ENCODE data around the gene IGFBP5.

Gene IGFBP5

GRCh38 chr2:216695401-216695821 is at the start of gene IGFBP5:
IGFBP5 (minus strand) TSS chr2:216695549; CDS start chr2:216694775, 774 bp downstream.
- no peak for ATAC-seq

- no peak for ATAC-seq
These were observed 48.4 kb upstream of the IGFBP5 start for GRCh38 chr2:216743781-216744180.

GRCh38 chr2:216742411-216742810 is 47.1 kb upstream of the IGFBP5 start:
- ATAC-seq = no peak

GRCh38 chr2:216741223-216741593 is 45.9 kb upstream of the IGFBP5 start:
- ATAC-seq = no peak

- no peak for ATAC-seq
These were observed 45.3 kb upstream of the IGFBP5 start for GRCh38 chr2:216740557-216741222.

GRCh38 chr2:216739035-216739434 is 43.7 kb upstream of the IGFBP5 start:
- ATAC-seq = no peak

- ATAC-seq = no peak
These were observed 42.3 kb upstream of the IGFBP5 start for GRCh38 chr2:216737676-216738075.

GRCh38 chr2:216736326-216736725 is 41.0 kb upstream of the IGFBP5 start:
- ATAC-seq = no peak

GRCh38 chr2:216735668-216736067 is 40.3 kb upstream of the IGFBP5 start:
- ATAC-seq = no peak

GRCh38 chr2:216735086-216735485 is 39.7 kb upstream of the IGFBP5 start:
- no peak for ATAC-seq

GRCh38 chr2:216733046-216733445 is 37.7 kb upstream of the IGFBP5 start:
- no peak for ATAC-seq

GRCh38 chr2:216732334-216732733 is 37.0 kb upstream of the IGFBP5 start:
- no peak for ATAC-seq

GRCh38 chr2:216731465-216731864 is 36.1 kb upstream of the IGFBP5 start:
- ATAC-seq = no peak

GRCh38 chr2:216730871-216731270 is 35.5 kb upstream of the IGFBP5 start:
- no peak for ATAC-seq

GRCh38 chr2:216727346-216728122 is 32.2 kb upstream of the IGFBP5 start:
- ATAC-seq = no peak

- no peak for ATAC-seq
These were observed 28.8 kb upstream of the IGFBP5 start for GRCh38 chr2:216724190-216724589.

GRCh38 chr2:216721141-216721540 is 25.8 kb upstream of the IGFBP5 start:
- ATAC-seq = no peak

GRCh38 chr2:216720722-216721121 is 25.4 kb upstream of the IGFBP5 start:
- no peak for ATAC-seq

- ATAC-seq = no peak
These were observed 22.7 kb upstream of the IGFBP5 start for GRCh38 chr2:216717907-216718615.

- ATAC-seq = no peak
These were observed 22.1 kb upstream of the IGFBP5 start for GRCh38 chr2:216717491-216717901.

- ATAC-seq = no peak
These were observed 20.8 kb upstream of the IGFBP5 start for GRCh38 chr2:216716109-216716508.

- ATAC-seq = no peak
These were observed 20.1 kb upstream of the IGFBP5 start for GRCh38 chr2:216715402-216715974.

GRCh38 chr2:216714376-216714775 is 19.0 kb upstream of the IGFBP5 start:
- no peak for ATAC-seq
